Measurements from ENCODE around the gene SOWAHA.

Gene SOWAHA

DNA sequence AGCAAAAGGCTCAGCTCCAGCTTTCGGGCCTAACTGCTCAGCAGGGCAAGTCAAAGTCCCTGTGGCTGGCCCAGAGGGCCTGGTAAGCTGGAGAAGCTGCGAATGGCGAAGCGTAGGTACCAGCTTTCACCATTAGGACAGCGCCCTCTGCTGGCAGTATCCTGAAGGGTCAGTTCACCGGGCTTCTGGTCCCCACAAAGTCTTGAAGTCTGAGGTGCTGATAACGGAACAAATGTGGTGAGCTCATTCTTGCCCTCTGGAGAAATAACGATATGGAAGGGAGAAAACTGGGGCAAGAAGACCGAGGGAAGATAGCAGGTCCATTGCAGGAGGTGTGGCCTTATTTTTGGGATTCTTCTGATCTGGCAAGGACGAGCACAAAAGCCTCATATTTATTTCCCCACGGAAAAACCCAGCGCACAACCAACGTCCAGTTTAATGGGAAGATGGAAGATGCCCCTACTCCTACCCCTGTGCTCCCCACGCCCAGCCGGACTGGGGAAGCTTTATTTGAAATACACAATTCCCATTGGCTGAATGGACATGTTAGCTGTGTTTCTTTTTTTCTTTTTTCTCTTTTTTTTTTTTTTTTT is 7.2 kb downstream of the SOWAHA start:
- peak; percentile 74 for DNase-seq (ENCODE audit: low read depth)
- no peak overlapping the region for H3K4me3 ChIP-seq (ENCODE audit: low read depth, low read length)
- TF ChIP-seq, protein P1, sequence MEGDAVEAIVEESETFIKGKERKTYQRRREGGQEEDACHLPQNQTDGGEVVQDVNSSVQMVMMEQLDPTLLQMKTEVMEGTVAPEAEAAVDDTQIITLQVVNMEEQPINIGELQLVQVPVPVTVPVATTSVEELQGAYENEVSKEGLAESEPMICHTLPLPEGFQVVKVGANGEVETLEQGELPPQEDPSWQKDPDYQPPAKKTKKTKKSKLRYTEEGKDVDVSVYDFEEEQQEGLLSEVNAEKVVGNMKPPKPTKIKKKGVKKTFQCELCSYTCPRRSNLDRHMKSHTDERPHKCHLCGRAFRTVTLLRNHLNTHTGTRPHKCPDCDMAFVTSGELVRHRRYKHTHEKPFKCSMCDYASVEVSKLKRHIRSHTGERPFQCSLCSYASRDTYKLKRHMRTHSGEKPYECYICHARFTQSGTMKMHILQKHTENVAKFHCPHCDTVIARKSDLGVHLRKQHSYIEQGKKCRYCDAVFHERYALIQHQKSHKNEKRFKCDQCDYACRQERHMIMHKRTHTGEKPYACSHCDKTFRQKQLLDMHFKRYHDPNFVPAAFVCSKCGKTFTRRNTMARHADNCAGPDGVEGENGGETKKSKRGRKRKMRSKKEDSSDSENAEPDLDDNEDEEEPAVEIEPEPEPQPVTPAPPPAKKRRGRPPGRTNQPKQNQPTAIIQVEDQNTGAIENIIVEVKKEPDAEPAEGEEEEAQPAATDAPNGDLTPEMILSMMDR (IDR thresholded peaks at IDR 0.05; ENCODE audit: low read depth, low read length, missing control alignments) = peak; percentile 92

DNA sequence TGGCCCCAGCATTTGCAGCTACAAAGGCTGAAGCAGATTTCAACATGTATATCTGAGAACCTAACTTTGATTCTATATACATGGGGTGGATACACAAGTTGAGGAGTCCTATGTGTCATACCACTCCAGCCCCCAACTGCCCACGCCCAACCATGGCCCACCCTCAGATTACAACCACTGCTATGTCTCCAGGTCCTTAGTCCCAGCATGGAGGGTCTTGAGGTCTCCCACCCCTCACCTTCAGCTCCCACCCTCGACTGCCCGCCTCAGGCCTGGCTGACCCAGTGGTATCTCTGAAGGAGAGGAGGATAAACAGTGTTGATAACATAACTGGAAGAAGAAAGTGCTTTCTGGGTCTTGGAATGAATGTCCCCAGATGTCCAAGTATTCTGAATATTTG is 8.2 kb downstream of the SOWAHA start:
- no peak overlapping the region for H3K4me3 ChIP-seq (ENCODE audit: low read depth, low read length)
- no peak for DNase-seq (ENCODE audit: low read depth)
- TF ChIP-seq, protein P1 (IDR thresholded peaks at IDR 0.05; ENCODE audit: low read depth, low read length, missing control alignments) = no peak

DNA sequence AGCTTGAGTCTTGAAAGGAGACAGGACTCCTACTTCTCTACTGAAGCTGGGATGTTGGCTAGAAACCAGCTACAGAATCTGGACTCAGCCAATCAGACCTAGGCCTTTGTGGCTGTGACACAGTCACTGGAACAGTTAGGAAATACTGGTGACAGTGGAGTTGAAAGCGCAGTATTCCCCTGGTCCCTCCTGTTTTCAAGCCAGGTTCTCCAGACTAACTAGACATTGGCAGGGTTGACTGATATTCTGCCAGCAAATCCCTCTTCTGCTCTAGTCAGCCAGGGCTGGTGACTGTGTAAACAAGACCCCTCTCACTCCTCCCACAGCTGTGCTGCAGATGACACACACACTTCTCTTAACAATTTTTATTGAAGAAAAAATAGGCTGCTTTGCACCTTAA is 8.7 kb downstream of the SOWAHA start:
- TF ChIP-seq, protein P1 (IDR thresholded peaks at IDR 0.05; ENCODE audit: low read depth, low read length, missing control alignments) = no peak
- no peak for DNase-seq (ENCODE audit: low read depth)
- H3K4me3 ChIP-seq (ENCODE audit: low read depth, low read length) = no peak overlapping the region

DNA sequence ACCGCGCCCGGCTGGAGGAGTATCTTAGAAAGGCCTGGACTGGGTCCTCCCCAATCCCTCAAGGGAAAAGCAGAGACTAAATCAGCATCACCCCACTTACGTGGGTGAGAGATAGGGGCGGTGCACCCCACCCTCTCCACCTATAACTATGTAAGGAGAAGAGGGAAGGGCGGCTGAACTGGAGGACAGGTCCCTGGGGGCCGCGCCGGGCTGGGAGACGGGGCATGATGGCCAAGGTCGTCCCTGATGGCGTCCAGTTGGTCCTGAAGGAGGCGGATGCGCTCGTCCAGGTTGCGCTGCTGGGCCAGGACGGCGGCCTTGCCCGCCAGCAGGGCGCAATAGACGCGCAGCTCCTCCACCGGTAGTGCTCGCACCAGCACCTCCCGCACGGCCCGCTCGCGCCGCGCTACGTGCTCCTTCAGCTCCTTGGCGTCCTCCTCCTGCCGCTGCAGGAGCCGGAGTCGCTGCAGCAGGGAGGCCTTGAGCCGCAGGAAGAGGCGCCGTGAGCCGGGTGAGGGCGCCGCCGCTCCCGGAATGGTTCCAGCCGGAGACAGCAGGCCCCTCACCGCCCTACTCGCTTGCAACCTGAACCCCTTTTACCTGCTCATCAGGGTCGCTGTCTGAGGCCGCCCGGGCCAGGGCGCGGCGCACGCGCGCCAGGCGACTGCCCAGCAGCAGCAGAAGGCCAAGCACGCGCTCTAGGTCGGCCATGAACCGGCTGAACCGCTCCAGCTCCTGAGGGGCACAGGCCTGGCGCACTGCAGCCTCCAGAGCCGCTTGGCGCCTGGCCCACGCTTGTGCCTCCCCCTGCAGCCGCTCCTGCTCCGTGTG is 9.8 kb downstream of the SOWAHA start:
- TF ChIP-seq, protein P1 (IDR thresholded peaks at IDR 0.05; ENCODE audit: low read depth, low read length, missing control alignments) = no peak
- H3K4me3 ChIP-seq (ENCODE audit: low read depth, low read length) = no peak overlapping the region
- no peak for DNase-seq (ENCODE audit: low read depth)

DNA sequence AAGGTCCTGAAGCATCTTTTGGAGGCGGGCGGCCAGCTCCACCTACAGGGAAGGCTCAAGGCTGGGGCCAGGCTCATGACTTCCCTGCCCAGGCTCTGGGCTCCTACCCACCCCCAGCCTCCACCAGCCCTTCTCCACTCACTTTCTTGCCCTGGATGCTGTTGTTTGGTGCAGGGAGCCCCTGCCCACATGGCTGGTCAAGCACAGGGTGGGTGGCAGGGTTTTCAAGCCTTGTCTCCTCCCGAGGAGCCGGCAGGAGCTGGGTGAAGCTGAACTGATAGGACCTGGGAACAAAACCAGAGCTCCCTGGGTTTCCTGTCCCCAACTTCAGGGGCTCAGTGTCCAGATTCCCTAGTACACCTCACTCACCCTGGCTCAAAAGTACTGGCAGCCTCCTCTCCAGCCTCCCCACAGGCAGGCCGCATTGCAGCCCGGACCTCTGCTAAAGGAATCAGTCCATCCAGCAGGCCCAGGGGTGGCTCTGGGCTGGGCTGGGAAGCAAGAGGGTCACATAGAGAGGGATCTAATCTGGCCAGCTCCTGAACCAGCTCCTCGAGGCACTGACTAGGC is 10.5 kb downstream of the SOWAHA start:
- TF ChIP-seq, protein P1 (IDR thresholded peaks at IDR 0.05; ENCODE audit: low read depth, low read length, missing control alignments) = no peak
- H3K4me3 ChIP-seq (ENCODE audit: low read depth, low read length) = no peak overlapping the region
- DNase-seq (ENCODE audit: low read depth) = no peak

DNA sequence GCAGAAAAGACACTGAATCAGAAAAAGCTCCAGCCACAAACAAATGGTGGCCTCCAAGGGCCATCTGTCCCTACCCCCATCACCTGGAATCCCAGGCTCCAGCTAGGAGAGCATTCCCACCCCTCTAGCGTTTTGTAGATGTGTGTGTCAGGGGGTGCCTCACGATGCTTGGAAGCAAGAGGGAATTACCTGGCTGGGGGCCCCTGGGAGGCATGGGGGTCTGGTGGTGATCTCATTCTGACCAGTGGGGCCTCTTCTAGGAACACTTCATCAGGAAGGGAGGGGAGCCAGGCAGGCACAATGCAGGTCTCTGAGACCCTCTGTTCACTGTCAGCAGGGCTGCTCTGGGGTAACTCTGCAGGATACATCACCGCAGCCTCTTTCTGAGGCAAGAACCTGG is 11.3 kb downstream of the SOWAHA start:
- no peak overlapping the region for H3K4me3 ChIP-seq (ENCODE audit: low read depth, low read length)
- TF ChIP-seq, protein P1 (IDR thresholded peaks at IDR 0.05; ENCODE audit: low read depth, low read length, missing control alignments) = no peak
- DNase-seq (ENCODE audit: low read depth) = no peak
